Activated CD4-positive, alpha-beta T cell treated with anti-CD3 and anti-CD28 coated beads, Interleukin-2, amount 10 ng/mL, durations not matched to agents 7 days and 5 days (primary cell): ENCODE measurements around the gene ISL1. TPM values are rescaled to one million over a fixed set of nuclear protein-coding genes. Genes with fewer than 3 reads are reported as not detected.

ENCODE experiments used
- CTCF ChIA-PET: fragments of 350-600 bp; sonication (Branson Sonifier 250); formaldehyde crosslinking; loops from one replicate; lab custom pipeline; 2021; ENCODE audit warnings: antibody characterized with exemption; lab: Charles Lee
- POLR2A ChIA-PET: fragments of 350-600 bp; sonication (Branson Sonifier 250); formaldehyde crosslinking; loops from one replicate; lab custom pipeline; 2021; ENCODE audit warnings: antibody characterized with exemption; lab: Charles Lee
- DNase-seq: peaks from one replicate; pipeline ENCODE4 v3.0.0-alpha.2; 2020
- H3K27ac Mint-ChIP-seq: one replicate; pipeline ENCODE4 v1.8.0; 2021; ENCODE audit warnings: mild to moderate bottlenecking, moderate library complexity, mixed read lengths
- H3K27me3 Mint-ChIP-seq: one replicate; pipeline ENCODE4 v1.8.0; 2021; ENCODE audit warnings: mixed read lengths
- H3K36me3 Mint-ChIP-seq: one replicate; pipeline ENCODE4 v1.8.0; 2021; ENCODE audit warnings: low read depth, mixed read lengths
- H3K4me1 Mint-ChIP-seq: one replicate; pipeline ENCODE4 v1.8.0; 2021; ENCODE audit warnings: mixed read lengths
- H3K4me3 Mint-ChIP-seq: one replicate; pipeline ENCODE4 v1.8.0; 2021; ENCODE audit warnings: mild to moderate bottlenecking, moderate library complexity, mixed read lengths
- H3K9me3 Mint-ChIP-seq: one replicate; pipeline ENCODE4 v1.8.0; 2021; ENCODE audit warnings: mixed read lengths
- total RNA-seq, 2 experiments: library from RNA; stranded (reverse); gene quantifications; one replicate each; pipeline ENCODE4 v1.2.3, GENCODE V29; 2021

The ISL1 gene
- total RNA-seq: not detected

- no peaks in the 10 kb centered on the region for H3K36me3 Mint-ChIP-seq
- no peaks in the 10 kb centered on the region for H3K9me3 Mint-ChIP-seq
- POLR2A ChIA-PET: interaction anchor here (0.6 kb wide), 1 partner anchor 386 kb away, joined by 3 read pairs; no protein-coding TSS in a partner anchor
- H3K4me3 Mint-ChIP-seq: no peak within 1 kb of the TSS
- peaks cover 9% of the 10 kb centered on the region for H3K4me1 Mint-ChIP-seq
- CTCF ChIA-PET: no interaction called here
- H3K27me3 Mint-ChIP-seq: peaks cover 95% of the 10 kb centered on the region
- DNase-seq: no peak
- peak within 1 kb of the TSS; percentile 19 for H3K27ac Mint-ChIP-seq
Observed at GRCh38 chr5:51383131-51384121, at the start of gene ISL1. TSS of gene ISL1 (plus strand) at chr5:51383448. CDS start at chr5:51383672, 224 bp downstream.

GRCh38 chr5:51336878-51337277 lies 46.4 kb upstream of the ISL1 start:
- POLR2A ChIA-PET: no interaction called here
- Mint-ChIP-seq H3K27ac (no peak overlapping the region), H3K4me1 (no peaks in the 10 kb centered on the region), H3K4me3 (no peak overlapping the region), H3K27me3 (no peaks in the 10 kb centered on the region), H3K36me3 (no peaks in the 10 kb centered on the region), H3K9me3 (no peaks in the 10 kb centered on the region)
- CTCF ChIA-PET: no interaction called here
- DNase-seq: no peak

GRCh38 chr5:51345106-51345505 lies 38.1 kb upstream of the ISL1 start:
- Mint-ChIP-seq H3K9me3 (peaks cover 6% of the 10 kb centered on the region), H3K4me3 (no peak overlapping the region), H3K36me3 (no peaks in the 10 kb centered on the region), H3K27ac (no peak overlapping the region), H3K27me3 (no peaks in the 10 kb centered on the region), H3K4me1 (no peaks in the 10 kb centered on the region)
- DNase-seq: no peak
- CTCF ChIA-PET: no interaction called here
- POLR2A ChIA-PET: no interaction called here

GRCh38 chr5:51347157-51347556 lies 36.1 kb upstream of the ISL1 start:
- no peak for DNase-seq
- no peaks in the 10 kb centered on the region for H3K27me3 Mint-ChIP-seq
- H3K9me3 Mint-ChIP-seq: peaks cover 7% of the 10 kb centered on the region
- H3K27ac Mint-ChIP-seq: no peak overlapping the region
- ChIA-PET POLR2A (no interaction called here), CTCF (interaction anchor here (0.5 kb wide), 1 partner anchor 545 kb away, joined by 3 read pairs; no protein-coding TSS in a partner anchor)
- no peaks in the 10 kb centered on the region for H3K36me3 Mint-ChIP-seq
- H3K4me3 Mint-ChIP-seq: no peak overlapping the region
- H3K4me1 Mint-ChIP-seq: no peaks in the 10 kb centered on the region

- no peak overlapping the region for H3K4me3 Mint-ChIP-seq
- H3K36me3 Mint-ChIP-seq: no peaks in the 10 kb centered on the region
- no peaks in the 10 kb centered on the region for H3K27me3 Mint-ChIP-seq
- no peak for DNase-seq
- peaks cover 7% of the 10 kb centered on the region for H3K9me3 Mint-ChIP-seq
- POLR2A ChIA-PET: no interaction called here
- no peak overlapping the region for H3K27ac Mint-ChIP-seq
- CTCF ChIA-PET: interaction anchor here (0.5 kb wide), 1 partner anchor 545 kb away, joined by 3 read pairs; no protein-coding TSS in a partner anchor
- H3K4me1 Mint-ChIP-seq: no peaks in the 10 kb centered on the region
Observed at GRCh38 chr5:51347704-51348103, 35.5 kb upstream of the ISL1 start.

- Mint-ChIP-seq H3K27ac (no peak overlapping the region), H3K4me3 (no peak overlapping the region), H3K36me3 (no peaks in the 10 kb centered on the region), H3K4me1 (no peaks in the 10 kb centered on the region), H3K27me3 (peaks cover 8% of the 10 kb centered on the region), H3K9me3 (no peaks in the 10 kb centered on the region)
- ChIA-PET POLR2A (no interaction called here), CTCF (no interaction called here)
- no peak for DNase-seq
Observed at GRCh38 chr5:51371052-51371451, 12.2 kb upstream of the ISL1 start.

GRCh38 chr5:51373880-51374523 lies 9.2 kb upstream of the ISL1 start:
- Mint-ChIP-seq H3K27ac (no peak overlapping the region), H3K4me1 (no peaks in the 10 kb centered on the region), H3K4me3 (no peak overlapping the region), H3K9me3 (no peaks in the 10 kb centered on the region), H3K36me3 (peaks cover 3% of the 10 kb centered on the region), H3K27me3 (peaks cover 34% of the 10 kb centered on the region)
- no peak for DNase-seq
- POLR2A ChIA-PET: no interaction called here
- CTCF ChIA-PET: no interaction called here

GRCh38 chr5:51375084-51375483 lies 8.2 kb upstream of the ISL1 start:
- POLR2A ChIA-PET: no interaction called here
- Mint-ChIP-seq H3K27me3 (peaks cover 45% of the 10 kb centered on the region), H3K36me3 (peaks cover 3% of the 10 kb centered on the region), H3K4me3 (no peak overlapping the region), H3K9me3 (no peaks in the 10 kb centered on the region), H3K27ac (no peak overlapping the region), H3K4me1 (no peaks in the 10 kb centered on the region)
- no peak for DNase-seq
- CTCF ChIA-PET: no interaction called here

- Mint-ChIP-seq H3K27ac (no peak overlapping the region), H3K36me3 (peaks cover 3% of the 10 kb centered on the region), H3K27me3 (peaks cover 60% of the 10 kb centered on the region), H3K4me3 (no peak overlapping the region), H3K4me1 (no peaks in the 10 kb centered on the region), H3K9me3 (no peaks in the 10 kb centered on the region)
- ChIA-PET CTCF (no interaction called here), POLR2A (no interaction called here)
- DNase-seq: no peak
Observed at GRCh38 chr5:51376509-51376908, 6.7 kb upstream of the ISL1 start.

GRCh38 chr5:51377151-51378060 lies 5.8 kb upstream of the ISL1 start:
- ChIA-PET POLR2A (no interaction called here), CTCF (no interaction called here)
- H3K4me3 Mint-ChIP-seq: no peak overlapping the region
- no peaks in the 10 kb centered on the region for H3K9me3 Mint-ChIP-seq
- DNase-seq: no peak
- peaks cover 3% of the 10 kb centered on the region for H3K36me3 Mint-ChIP-seq
- peaks cover 69% of the 10 kb centered on the region for H3K27me3 Mint-ChIP-seq
- peaks cover 6% of the 10 kb centered on the region for H3K4me1 Mint-ChIP-seq
- H3K27ac Mint-ChIP-seq: peak overlapping the region; percentile 4

- ChIA-PET POLR2A (no interaction called here), CTCF (no interaction called here)
- Mint-ChIP-seq H3K27ac (peak overlapping the region; percentile 4), H3K4me3 (no peak overlapping the region), H3K27me3 (peaks cover 75% of the 10 kb centered on the region), H3K36me3 (peaks cover 3% of the 10 kb centered on the region), H3K9me3 (no peaks in the 10 kb centered on the region), H3K4me1 (peaks cover 6% of the 10 kb centered on the region)
- no peak for DNase-seq
Observed at GRCh38 chr5:51378061-51378409, 5.2 kb upstream of the ISL1 start.

GRCh38 chr5:51378448-51379330 lies 4.6 kb upstream of the ISL1 start:
- ChIA-PET POLR2A (no interaction called here), CTCF (interaction anchor here (0.6 kb wide), 1 partner anchor 16 kb away, joined by 3 read pairs; no protein-coding TSS in a partner anchor)
- Mint-ChIP-seq H3K4me1 (peaks cover 7% of the 10 kb centered on the region), H3K36me3 (peaks cover 3% of the 10 kb centered on the region), H3K9me3 (no peaks in the 10 kb centered on the region), H3K27ac (no peak overlapping the region), H3K4me3 (no peak overlapping the region), H3K27me3 (peaks cover 81% of the 10 kb centered on the region)
- DNase-seq: no peak
